Measurements from ENCODE around the gene WDR35. TPM values are rescaled to one million over a fixed set of nuclear protein-coding genes. Genes with fewer than 3 reads are reported as not detected.

WDR35 gene
- total RNA-seq, 1 experiment from 2014 or later = 17.5 TPM

GRCh38 chr2:19868701-19869580 is 121.0 kb downstream of the WDR35 start:
- ChIA-PET POLR2A (no interaction called here), CTCF (interaction anchor here (0.7 kb wide), 1 partner anchor 8 kb away, joined by 3 read pairs; no protein-coding TSS in a partner anchor)
- TF ChIP-seq CTCF (IDR thresholded peaks at IDR 0.05; ENCODE audit: unreplicated experiment) = no peak
- BruUV-seq (replicated peaks) = no TSS peak
- no peak for DNase-seq (ENCODE audit: unreplicated experiment)
- H3K27me3 Mint-ChIP-seq (ENCODE audit: insufficient read depth, unreplicated experiment) = no peaks in the 10 kb centered on the region
- no peaks in the 10 kb centered on the region for H3K9me3 Mint-ChIP-seq (ENCODE audit: unreplicated experiment)
- intact Hi-C loops (cut with micrococcal nuclease) = no loop called here
- no peak overlapping the region for H3K4me3 Mint-ChIP-seq (ENCODE audit: unreplicated experiment)
- no peaks in the 10 kb centered on the region for H3K4me1 Mint-ChIP-seq (ENCODE audit: insufficient read depth, unreplicated experiment)
- H3K27ac Mint-ChIP-seq (ENCODE audit: low read depth, unreplicated experiment) = no peak overlapping the region
- no peaks in the 10 kb centered on the region for H3K36me3 Mint-ChIP-seq (ENCODE audit: insufficient read depth, unreplicated experiment)

GRCh38 chr2:19868224-19868623 is 121.7 kb downstream of the WDR35 start:
- Mint-ChIP-seq H3K4me3 (ENCODE audit: unreplicated experiment) (no peak overlapping the region), H3K27me3 (ENCODE audit: insufficient read depth, unreplicated experiment) (no peaks in the 10 kb centered on the region), H3K4me1 (ENCODE audit: insufficient read depth, unreplicated experiment) (no peaks in the 10 kb centered on the region), H3K27ac (ENCODE audit: low read depth, unreplicated experiment) (no peak overlapping the region), H3K9me3 (ENCODE audit: unreplicated experiment) (no peaks in the 10 kb centered on the region), H3K36me3 (ENCODE audit: insufficient read depth, unreplicated experiment) (no peaks in the 10 kb centered on the region)
- ChIA-PET POLR2A (no interaction called here), CTCF (interaction anchor here (0.5 kb wide), 1 partner anchor 239 kb away, joined by 3 read pairs; no protein-coding TSS in a partner anchor)
- intact Hi-C loops (cut with micrococcal nuclease) = no loop called here
- TF ChIP-seq CTCF (IDR thresholded peaks at IDR 0.05; ENCODE audit: unreplicated experiment) = no peak
- no TSS peak for BruUV-seq (replicated peaks)
- no peak for DNase-seq (ENCODE audit: unreplicated experiment)

DNA sequence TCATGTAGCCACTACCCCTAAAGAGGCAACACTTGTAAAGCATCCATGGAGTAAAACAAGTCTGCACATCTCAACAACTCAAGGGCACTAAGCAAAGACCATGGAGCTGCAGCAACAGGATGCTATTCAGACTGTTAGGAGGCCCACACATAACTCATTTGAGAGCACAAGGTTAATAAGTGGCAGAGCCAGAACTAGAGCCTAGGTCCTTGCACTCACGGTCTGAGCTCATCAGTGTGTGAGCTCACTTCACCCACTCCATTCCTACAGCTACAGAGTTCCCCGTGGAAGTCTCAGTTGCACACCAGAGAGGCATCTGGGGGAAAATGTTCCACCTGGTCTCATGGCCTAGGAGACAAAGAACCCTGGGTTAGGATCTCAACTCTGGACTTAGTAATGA is 123.1 kb downstream of the WDR35 start:
- Mint-ChIP-seq H3K9me3 (ENCODE audit: unreplicated experiment) (no peaks in the 10 kb centered on the region), H3K4me1 (ENCODE audit: insufficient read depth, unreplicated experiment) (peaks cover 4% of the 10 kb centered on the region), H3K27ac (ENCODE audit: low read depth, unreplicated experiment) (no peak overlapping the region), H3K27me3 (ENCODE audit: insufficient read depth, unreplicated experiment) (no peaks in the 10 kb centered on the region), H3K36me3 (ENCODE audit: insufficient read depth, unreplicated experiment) (no peaks in the 10 kb centered on the region), H3K4me3 (ENCODE audit: unreplicated experiment) (no peak overlapping the region)
- TF ChIP-seq CTCF (IDR thresholded peaks at IDR 0.05; ENCODE audit: unreplicated experiment) = no peak
- no TSS peak for BruUV-seq (replicated peaks)
- DNase-seq (ENCODE audit: unreplicated experiment) = no peak
- ChIA-PET CTCF (interaction anchor here (0.9 to 1.3 kb wide), 4 partner anchors 196 to 1431 kb away, joined by 3 to 4 read pairs (median 4); no protein-coding TSS in a partner anchor), POLR2A (interaction anchor here (0.6 to 0.7 kb wide), 2 partner anchors 11 to 590 kb away, joined by 3 read pairs; no protein-coding TSS in a partner anchor)
- intact Hi-C loops (cut with micrococcal nuclease) = no loop called here

- H3K36me3 Mint-ChIP-seq (ENCODE audit: insufficient read depth, unreplicated experiment) = no peaks in the 10 kb centered on the region
- no peaks in the 10 kb centered on the region for H3K27me3 Mint-ChIP-seq (ENCODE audit: insufficient read depth, unreplicated experiment)
- BruUV-seq (replicated peaks) = no TSS peak
- ChIA-PET POLR2A (no interaction called here), CTCF (interaction anchor here (0.5 to 4.5 kb wide), 12 partner anchors 9 to 1480 kb away, joined by 3 to 69 read pairs (median 4); no protein-coding TSS in a partner anchor)
- intact Hi-C loops (cut with micrococcal nuclease) = no loop called here
- H3K27ac Mint-ChIP-seq (ENCODE audit: low read depth, unreplicated experiment) = peak overlapping the region; percentile 23
- no peak for TF ChIP-seq CTCF (IDR thresholded peaks at IDR 0.05; ENCODE audit: unreplicated experiment)
- H3K4me3 Mint-ChIP-seq (ENCODE audit: unreplicated experiment) = no peak overlapping the region
- no peak for DNase-seq (ENCODE audit: unreplicated experiment)
- no peaks in the 10 kb centered on the region for H3K9me3 Mint-ChIP-seq (ENCODE audit: unreplicated experiment)
- peaks cover 15% of the 10 kb centered on the region for H3K4me1 Mint-ChIP-seq (ENCODE audit: insufficient read depth, unreplicated experiment)
These were observed 124.8 kb downstream of the WDR35 start for GRCh38 chr2:19865151-19865550.

All from MCF 10A (cell line).